WTC11 (cell line): ENCODE data around the gene PDPK1. TPM values are rescaled to one million over a fixed set of nuclear protein-coding genes. Genes with fewer than 3 reads are reported as not detected.

Source experiments
- ATAC-seq: fragments of 200-7000 bp; cut with Tn5 transposase; 2 replicates; pipeline ENCODE4 v1.10.0; 2021; ENCODE audit warnings: mild to moderate bottlenecking, moderate library complexity
- CTCF ChIA-PET: fragments of 300-600 bp; sonication (Branson Sonifier 250); formaldehyde crosslinking; loops from one replicate; lab custom pipeline; 2021; ENCODE audit warnings: antibody characterized with exemption; lab: Charles Lee
- POLR2A ChIA-PET: fragments of 350-600 bp; sonication (Branson Sonifier 250); formaldehyde crosslinking; loops from one replicate; lab custom pipeline; 2021; ENCODE audit warnings: antibody characterized with exemption; lab: Charles Lee
- DNase-seq: peaks from one replicate; pipeline ENCODE4 v3.0.0; 2021; ENCODE audit warnings: low spot score
- H3K27ac Mint-ChIP-seq: 2 replicates; pipeline ENCODE4 v1.8.0; 2021; ENCODE audit warnings: mixed read lengths
- H3K27me3 Mint-ChIP-seq: 2 replicates; pipeline ENCODE4 v1.8.0; 2021; ENCODE audit warnings: low read depth, mild to moderate bottlenecking, moderate library complexity, mixed read lengths
- H3K36me3 Mint-ChIP-seq: 2 replicates; pipeline ENCODE4 v1.8.0; 2021; ENCODE audit warnings: mixed read lengths
- H3K4me1 Mint-ChIP-seq: 2 replicates; pipeline ENCODE4 v1.8.0; 2022; ENCODE audit warnings: mixed read lengths
- H3K4me3 Mint-ChIP-seq: 2 replicates; pipeline ENCODE4 v1.8.0; 2021; ENCODE audit warnings: mild to moderate bottlenecking, moderate library complexity, mixed read lengths
- H3K9me3 Mint-ChIP-seq: 2 replicates; pipeline ENCODE4 v1.8.0; 2021; ENCODE audit warnings: mixed read lengths
- FOXK1 ChIP-seq: sonication (generic); formaldehyde crosslinking; IDR thresholded peaks from 2 replicates; pipeline ENCODE4 v1.8.0; 2022; ENCODE audit warnings: mild to moderate bottlenecking, moderate library complexity, missing genetic modification reagents
- HMGA2 ChIP-seq: fragments of 250-450 bp; sonication (Bioruptor Pico); IDR thresholded peaks from 2 replicates; pipeline ENCODE4 v1.4.0; 2021; ENCODE audit warnings: mild to moderate bottlenecking, moderate library complexity
- JAZF1 ChIP-seq: fragments of 250-450 bp; sonication (Bioruptor Pico); IDR thresholded peaks from 2 replicates; pipeline ENCODE4 v1.9.0; 2021; ENCODE audit warnings: moderate library complexity, mild to moderate bottlenecking, inconsistent platforms
- SMAD3 ChIP-seq: sonication (generic); formaldehyde crosslinking; IDR thresholded peaks from 2 replicates; pipeline ENCODE4 v1.8.0; 2022; ENCODE audit warnings: missing genetic modification reagents, mild to moderate bottlenecking, borderline replicate concordance
- SMAD4 ChIP-seq: sonication (generic); formaldehyde crosslinking; IDR thresholded peaks from 2 replicates; pipeline ENCODE4 v1.8.0; 2022; ENCODE audit warnings: mild to moderate bottlenecking, missing genetic modification reagents
- SOX15 ChIP-seq: fragments of 250-450 bp; sonication (Bioruptor Pico); IDR thresholded peaks from 2 replicates; pipeline ENCODE4 v1.9.0; 2021; ENCODE audit warnings: mild to moderate bottlenecking
- TEAD1 ChIP-seq: sonication (generic); formaldehyde crosslinking; IDR thresholded peaks from 2 replicates; pipeline ENCODE4 v1.8.0; 2022; ENCODE audit warnings: mild to moderate bottlenecking, missing genetic modification reagents
- ZNF219 ChIP-seq: sonication (generic); formaldehyde crosslinking; IDR thresholded peaks from 2 replicates; pipeline ENCODE4 v1.8.0; 2023; ENCODE audit warnings: missing genetic modification reagents, mild to moderate bottlenecking, borderline replicate concordance
- ZNF232 ChIP-seq: sonication (generic); formaldehyde crosslinking; IDR thresholded peaks from 2 replicates; pipeline ENCODE4 v1.8.0; 2022; ENCODE audit warnings: mild to moderate bottlenecking, missing genetic modification reagents
- ZNF263 ChIP-seq: sonication (generic); formaldehyde crosslinking; IDR thresholded peaks from 2 replicates; pipeline ENCODE4 v1.8.1; 2022; ENCODE audit warnings: low read depth, mild to moderate bottlenecking, moderate library complexity, missing genetic modification reagents
- ZNF423 ChIP-seq: fragments of 250-450 bp; sonication (Bioruptor Pico); IDR thresholded peaks from 2 replicates; pipeline ENCODE4 v2.1.2; 2022; ENCODE audit warnings: mild to moderate bottlenecking, moderate library complexity
- total RNA-seq: library from RNA; stranded (reverse); gene quantifications from 3 replicates; pipeline ENCODE4 v1.2.3, GENCODE V29; 2021
- TF ChIP-seq, protein P1 (sequence below): sonication (generic); formaldehyde crosslinking; IDR thresholded peaks from 2 replicates; pipeline ENCODE4 v1.8.1; 2022; ENCODE audit warnings: mild to moderate bottlenecking, missing genetic modification reagents, moderate library complexity, borderline replicate concordance
- TF ChIP-seq, protein P2 (sequence below): sonication (generic); formaldehyde crosslinking; IDR thresholded peaks from 2 replicates; pipeline ENCODE4 v1.8.1; 2023; ENCODE audit warnings: mild to moderate bottlenecking, moderate library complexity, missing genetic modification reagents
- TF ChIP-seq, protein P3 (sequence below): sonication (generic); formaldehyde crosslinking; IDR thresholded peaks from 2 replicates; pipeline ENCODE4 v1.8.0; 2022; ENCODE audit warnings: mild to moderate bottlenecking, missing genetic modification reagents
- TF ChIP-seq, protein P4 (sequence below): sonication (generic); formaldehyde crosslinking; conservative IDR thresholded peaks from 2 replicates; pipeline ENCODE4 v1.8.1; 2022; ENCODE audit warnings: mild to moderate bottlenecking, missing genetic modification reagents
- TF ChIP-seq, protein P5 (sequence below): fragments of 200-600 bp; IDR thresholded peaks from 2 replicates; pipeline ENCODE4 v1.8.0; 2022; ENCODE audit warnings: antibody characterized with exemption
- TF ChIP-seq, protein P6 (sequence below): sonication (generic); formaldehyde crosslinking; IDR thresholded peaks from 2 replicates; pipeline ENCODE4 v1.8.1; 2023; ENCODE audit warnings: mild to moderate bottlenecking, missing genetic modification reagents
- TF ChIP-seq, protein P7 (sequence below): sonication (generic); formaldehyde crosslinking; IDR thresholded peaks from 2 replicates; pipeline ENCODE4 v1.8.1; 2023; ENCODE audit warnings: mild to moderate bottlenecking, missing genetic modification reagents, moderate library complexity
- TF ChIP-seq, protein P8 (sequence below): fragments of 250-450 bp; sonication (Bioruptor Pico); IDR thresholded peaks from 2 replicates; pipeline ENCODE4 v1.9.0; 2021; ENCODE audit warnings: moderate library complexity, mild to moderate bottlenecking, inconsistent platforms, borderline replicate concordance
- TF ChIP-seq, protein P9 (sequence below): fragments of 250-450 bp; sonication (Bioruptor Pico); IDR thresholded peaks from 2 replicates; pipeline ENCODE4 v1.9.0; 2021; ENCODE audit warnings: mild to moderate bottlenecking

PDPK1 gene
- total RNA-seq, 1 experiment from 2014 or later, result 31.4 TPM

DNA sequence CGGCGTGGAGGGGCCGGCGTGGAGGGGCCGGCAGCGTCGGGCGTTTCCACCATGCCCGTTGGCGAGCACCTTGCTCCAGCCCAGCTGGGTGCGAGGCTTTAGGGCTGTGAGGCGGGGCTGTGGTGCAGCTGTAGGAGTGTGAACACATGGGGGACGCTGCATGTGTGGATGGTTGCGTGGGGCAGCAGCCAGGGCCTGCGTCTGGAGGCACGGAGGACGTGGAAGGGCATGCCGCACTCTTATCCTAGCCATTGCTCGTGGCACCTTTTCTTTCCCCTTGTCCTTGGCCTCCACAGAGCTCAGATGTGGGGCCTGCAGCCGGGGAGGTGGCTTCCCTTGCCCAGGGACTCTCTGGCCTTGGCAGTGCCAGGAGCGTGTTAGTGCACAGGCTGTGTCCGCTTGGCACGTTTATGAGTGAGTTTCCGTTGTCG lies 47.8 kb downstream of the PDPK1 start:
- Mint-ChIP-seq H3K27me3 (no peaks in the 10 kb centered on the region), H3K4me1 (no peaks in the 10 kb centered on the region), H3K9me3 (no peaks in the 10 kb centered on the region), H3K4me3 (no peak overlapping the region), H3K36me3 (peaks cover 16% of the 10 kb centered on the region; the same call in 1 of the 2 replicates), H3K27ac (peak overlapping the region; percentile 34; the same call in 1 of the 2 replicates)
- ATAC-seq (no peak), DNase-seq (no peak)
- CTCF ChIA-PET, result interaction anchor here (1.8 kb wide), 1 partner anchor 17 kb away, joined by 5 read pairs; no protein-coding TSS in a partner anchor
- TF ChIP-seq, protein P1, sequence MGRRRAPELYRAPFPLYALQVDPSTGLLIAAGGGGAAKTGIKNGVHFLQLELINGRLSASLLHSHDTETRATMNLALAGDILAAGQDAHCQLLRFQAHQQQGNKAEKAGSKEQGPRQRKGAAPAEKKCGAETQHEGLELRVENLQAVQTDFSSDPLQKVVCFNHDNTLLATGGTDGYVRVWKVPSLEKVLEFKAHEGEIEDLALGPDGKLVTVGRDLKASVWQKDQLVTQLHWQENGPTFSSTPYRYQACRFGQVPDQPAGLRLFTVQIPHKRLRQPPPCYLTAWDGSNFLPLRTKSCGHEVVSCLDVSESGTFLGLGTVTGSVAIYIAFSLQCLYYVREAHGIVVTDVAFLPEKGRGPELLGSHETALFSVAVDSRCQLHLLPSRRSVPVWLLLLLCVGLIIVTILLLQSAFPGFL (CRISPR knock-in tag), result no peak
- TF ChIP-seq FOXK1 (CRISPR knock-in tag) (no peak), ZNF263 (no peak), JAZF1 (no peak), ZNF232 (CRISPR knock-in tag) (no peak)
- TF ChIP-seq, protein P2, sequence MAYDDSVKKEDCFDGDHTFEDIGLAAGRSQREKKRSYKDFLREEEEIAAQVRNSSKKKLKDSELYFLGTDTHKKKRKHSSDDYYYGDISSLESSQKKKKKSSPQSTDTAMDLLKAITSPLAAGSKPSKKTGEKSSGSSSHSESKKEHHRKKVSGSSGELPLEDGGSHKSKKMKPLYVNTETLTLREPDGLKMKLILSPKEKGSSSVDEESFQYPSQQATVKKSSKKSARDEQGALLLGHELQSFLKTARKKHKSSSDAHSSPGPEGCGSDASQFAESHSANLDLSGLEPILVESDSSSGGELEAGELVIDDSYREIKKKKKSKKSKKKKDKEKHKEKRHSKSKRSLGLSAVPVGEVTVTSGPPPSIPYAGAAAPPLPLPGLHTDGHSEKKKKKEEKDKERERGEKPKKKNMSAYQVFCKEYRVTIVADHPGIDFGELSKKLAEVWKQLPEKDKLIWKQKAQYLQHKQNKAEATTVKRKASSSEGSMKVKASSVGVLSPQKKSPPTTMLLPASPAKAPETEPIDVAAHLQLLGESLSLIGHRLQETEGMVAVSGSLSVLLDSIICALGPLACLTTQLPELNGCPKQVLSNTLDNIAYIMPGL (CRISPR knock-in tag), result no peak
- TF ChIP-seq, protein P3, sequence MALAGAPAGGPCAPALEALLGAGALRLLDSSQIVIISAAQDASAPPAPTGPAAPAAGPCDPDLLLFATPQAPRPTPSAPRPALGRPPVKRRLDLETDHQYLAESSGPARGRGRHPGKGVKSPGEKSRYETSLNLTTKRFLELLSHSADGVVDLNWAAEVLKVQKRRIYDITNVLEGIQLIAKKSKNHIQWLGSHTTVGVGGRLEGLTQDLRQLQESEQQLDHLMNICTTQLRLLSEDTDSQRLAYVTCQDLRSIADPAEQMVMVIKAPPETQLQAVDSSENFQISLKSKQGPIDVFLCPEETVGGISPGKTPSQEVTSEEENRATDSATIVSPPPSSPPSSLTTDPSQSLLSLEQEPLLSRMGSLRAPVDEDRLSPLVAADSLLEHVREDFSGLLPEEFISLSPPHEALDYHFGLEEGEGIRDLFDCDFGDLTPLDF (CRISPR knock-in tag), result no peak
- TF ChIP-seq, protein P4, sequence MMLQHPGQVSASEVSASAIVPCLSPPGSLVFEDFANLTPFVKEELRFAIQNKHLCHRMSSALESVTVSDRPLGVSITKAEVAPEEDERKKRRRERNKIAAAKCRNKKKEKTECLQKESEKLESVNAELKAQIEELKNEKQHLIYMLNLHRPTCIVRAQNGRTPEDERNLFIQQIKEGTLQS, result no peak
- POLR2A ChIA-PET, result interaction anchor here (0.6 kb wide), 1 partner anchor 145 kb away, joined by 3 read pairs; no protein-coding TSS in a partner anchor

DNA sequence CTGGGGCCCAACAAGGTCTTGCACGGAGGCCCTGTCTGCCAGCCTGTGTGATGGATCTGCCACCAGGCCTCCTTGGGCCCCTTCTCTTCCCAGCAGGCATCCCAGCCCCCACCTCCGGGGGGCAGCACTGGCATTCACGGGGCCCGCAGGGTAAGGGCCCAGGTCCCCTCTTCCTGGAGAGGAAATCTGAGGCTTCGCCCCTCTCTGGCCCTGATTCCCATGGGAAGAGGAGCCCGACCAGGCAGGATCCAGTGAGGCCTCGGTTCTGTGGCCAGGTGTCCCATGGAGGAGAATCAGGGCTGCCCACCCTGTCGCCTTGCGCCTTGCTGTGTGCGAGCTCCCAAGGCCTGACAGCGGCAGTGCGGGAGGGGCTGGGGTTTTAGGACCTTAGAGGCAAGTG lies 48.4 kb downstream of the PDPK1 start:
- TF ChIP-seq, protein P5, sequence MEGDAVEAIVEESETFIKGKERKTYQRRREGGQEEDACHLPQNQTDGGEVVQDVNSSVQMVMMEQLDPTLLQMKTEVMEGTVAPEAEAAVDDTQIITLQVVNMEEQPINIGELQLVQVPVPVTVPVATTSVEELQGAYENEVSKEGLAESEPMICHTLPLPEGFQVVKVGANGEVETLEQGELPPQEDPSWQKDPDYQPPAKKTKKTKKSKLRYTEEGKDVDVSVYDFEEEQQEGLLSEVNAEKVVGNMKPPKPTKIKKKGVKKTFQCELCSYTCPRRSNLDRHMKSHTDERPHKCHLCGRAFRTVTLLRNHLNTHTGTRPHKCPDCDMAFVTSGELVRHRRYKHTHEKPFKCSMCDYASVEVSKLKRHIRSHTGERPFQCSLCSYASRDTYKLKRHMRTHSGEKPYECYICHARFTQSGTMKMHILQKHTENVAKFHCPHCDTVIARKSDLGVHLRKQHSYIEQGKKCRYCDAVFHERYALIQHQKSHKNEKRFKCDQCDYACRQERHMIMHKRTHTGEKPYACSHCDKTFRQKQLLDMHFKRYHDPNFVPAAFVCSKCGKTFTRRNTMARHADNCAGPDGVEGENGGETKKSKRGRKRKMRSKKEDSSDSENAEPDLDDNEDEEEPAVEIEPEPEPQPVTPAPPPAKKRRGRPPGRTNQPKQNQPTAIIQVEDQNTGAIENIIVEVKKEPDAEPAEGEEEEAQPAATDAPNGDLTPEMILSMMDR, result peak; percentile 42; the same call in 1 of the 2 replicates
- no peak for TF ChIP-seq ZNF423 (CRISPR knock-in tag)
- no peak for TF ChIP-seq HMGA2 (CRISPR knock-in tag)
- H3K36me3 Mint-ChIP-seq, result peaks cover 16% of the 10 kb centered on the region; the same call in 1 of the 2 replicates
- H3K27ac Mint-ChIP-seq, result peak overlapping the region; percentile 34; the same call in 1 of the 2 replicates
- H3K27me3 Mint-ChIP-seq, result no peaks in the 10 kb centered on the region
- H3K9me3 Mint-ChIP-seq, result no peaks in the 10 kb centered on the region
- H3K4me1 Mint-ChIP-seq, result no peaks in the 10 kb centered on the region
- no peak overlapping the region for H3K4me3 Mint-ChIP-seq
- CTCF ChIA-PET, result interaction anchor here (0.6 to 1.8 kb wide), 2 partner anchors 17 to 229 kb away, joined by 3 to 5 read pairs; no protein-coding TSS in a partner anchor
- peak; percentile 60 for DNase-seq
- POLR2A ChIA-PET, result no interaction called here
- peak; percentile 81 for ATAC-seq

DNA sequence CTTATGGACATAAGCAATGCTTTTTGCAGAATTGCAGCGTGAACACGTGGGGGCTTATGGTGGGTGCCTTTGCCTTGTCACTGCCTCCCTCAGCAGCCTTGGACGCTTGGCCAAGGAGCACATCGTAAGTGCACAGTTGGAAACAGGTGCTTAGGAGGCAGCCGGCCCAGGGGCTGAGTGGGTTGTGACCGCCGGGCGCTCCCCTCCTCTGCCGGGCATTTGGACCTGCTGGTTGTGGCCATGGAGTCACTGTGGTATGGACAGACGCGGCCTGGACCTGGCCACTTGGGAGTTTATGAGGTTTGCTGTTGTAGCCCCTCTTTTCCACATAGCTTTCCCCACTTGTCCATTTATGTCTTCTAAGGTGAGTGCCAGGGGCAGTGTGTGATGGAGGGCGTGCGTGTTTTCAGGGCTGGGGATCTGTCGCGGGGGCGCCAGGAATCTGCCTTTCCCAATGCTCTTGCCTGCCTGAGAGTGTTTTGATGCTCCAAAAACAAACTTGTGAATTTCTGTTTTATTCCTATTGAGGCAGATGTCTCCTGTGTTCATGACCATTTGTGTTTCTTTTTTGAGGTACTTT lies 49.2 kb downstream of the PDPK1 start:
- ATAC-seq (no peak), DNase-seq (no peak)
- peaks cover 16% of the 10 kb centered on the region; the same call in 1 of the 2 replicates for H3K36me3 Mint-ChIP-seq
- CTCF ChIA-PET, result interaction anchor here (0.6 to 1.8 kb wide), 2 partner anchors 16 to 230 kb away, joined by 3 to 5 read pairs; no protein-coding TSS in a partner anchor
- H3K27ac Mint-ChIP-seq, result no peak overlapping the region
- POLR2A ChIA-PET, result no interaction called here
- no peak overlapping the region for H3K4me3 Mint-ChIP-seq
- no peaks in the 10 kb centered on the region for H3K9me3 Mint-ChIP-seq
- no peaks in the 10 kb centered on the region for H3K4me1 Mint-ChIP-seq
- no peaks in the 10 kb centered on the region for H3K27me3 Mint-ChIP-seq
- TF ChIP-seq, protein P6, sequence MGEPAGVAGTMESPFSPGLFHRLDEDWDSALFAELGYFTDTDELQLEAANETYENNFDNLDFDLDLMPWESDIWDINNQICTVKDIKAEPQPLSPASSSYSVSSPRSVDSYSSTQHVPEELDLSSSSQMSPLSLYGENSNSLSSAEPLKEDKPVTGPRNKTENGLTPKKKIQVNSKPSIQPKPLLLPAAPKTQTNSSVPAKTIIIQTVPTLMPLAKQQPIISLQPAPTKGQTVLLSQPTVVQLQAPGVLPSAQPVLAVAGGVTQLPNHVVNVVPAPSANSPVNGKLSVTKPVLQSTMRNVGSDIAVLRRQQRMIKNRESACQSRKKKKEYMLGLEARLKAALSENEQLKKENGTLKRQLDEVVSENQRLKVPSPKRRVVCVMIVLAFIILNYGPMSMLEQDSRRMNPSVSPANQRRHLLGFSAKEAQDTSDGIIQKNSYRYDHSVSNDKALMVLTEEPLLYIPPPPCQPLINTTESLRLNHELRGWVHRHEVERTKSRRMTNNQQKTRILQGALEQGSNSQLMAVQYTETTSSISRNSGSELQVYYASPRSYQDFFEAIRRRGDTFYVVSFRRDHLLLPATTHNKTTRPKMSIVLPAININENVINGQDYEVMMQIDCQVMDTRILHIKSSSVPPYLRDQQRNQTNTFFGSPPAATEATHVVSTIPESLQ (CRISPR knock-in tag), result no peak
- no peak for TF ChIP-seq ZNF219 (CRISPR knock-in tag)
- TF ChIP-seq SMAD3, result no peak
- TF ChIP-seq SOX15, result no peak
- no peak for TF ChIP-seq TEAD1 (CRISPR knock-in tag)
- TF ChIP-seq, protein P7, sequence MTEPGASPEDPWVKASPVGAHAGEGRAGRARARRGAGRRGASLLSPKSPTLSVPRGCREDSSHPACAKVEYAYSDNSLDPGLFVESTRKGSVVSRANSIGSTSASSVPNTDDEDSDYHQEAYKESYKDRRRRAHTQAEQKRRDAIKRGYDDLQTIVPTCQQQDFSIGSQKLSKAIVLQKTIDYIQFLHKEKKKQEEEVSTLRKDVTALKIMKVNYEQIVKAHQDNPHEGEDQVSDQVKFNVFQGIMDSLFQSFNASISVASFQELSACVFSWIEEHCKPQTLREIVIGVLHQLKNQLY, result no peak
- TF ChIP-seq SMAD4, result no peak
- TF ChIP-seq, protein P8, sequence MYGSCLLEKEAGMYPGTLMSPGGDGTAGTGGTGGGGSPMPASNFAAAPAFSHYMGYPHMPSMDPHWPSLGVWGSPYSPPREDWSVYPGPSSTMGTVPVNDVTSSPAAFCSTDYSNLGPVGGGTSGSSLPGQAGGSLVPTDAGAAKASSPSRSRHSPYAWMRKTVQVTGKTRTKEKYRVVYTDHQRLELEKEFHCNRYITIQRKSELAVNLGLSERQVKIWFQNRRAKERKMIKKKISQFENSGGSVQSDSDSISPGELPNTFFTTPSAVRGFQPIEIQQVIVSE (CRISPR knock-in tag), result no peak
- TF ChIP-seq, protein P9, sequence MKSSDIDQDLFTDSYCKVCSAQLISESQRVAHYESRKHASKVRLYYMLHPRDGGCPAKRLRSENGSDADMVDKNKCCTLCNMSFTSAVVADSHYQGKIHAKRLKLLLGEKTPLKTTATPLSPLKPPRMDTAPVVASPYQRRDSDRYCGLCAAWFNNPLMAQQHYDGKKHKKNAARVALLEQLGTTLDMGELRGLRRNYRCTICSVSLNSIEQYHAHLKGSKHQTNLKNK (CRISPR knock-in tag), result no peak
